GM13977 (cell line): ENCODE measurements around the gene MYBPC2.

Source experiments
- DNase-seq: peaks from one replicate; pipeline ENCODE4 v3.0.0; 2012; ENCODE audit warnings: low spot score
- in situ Hi-C: fragments of 300-500 bp; cut with MboI; formaldehyde crosslinking; loops from one replicate; pipeline ENCODE4 v1.12.0; 2022; ENCODE audit warnings: low sequenced_read_pairs, low pct_unique_long_range_greater_than_20kb, mixed read lengths, inconsistent platforms; ENCODE audit not compliant: unreplicated experiment
- TF ChIP-seq, protein P1 (sequence below): IDR thresholded peaks from 2 replicates; pipeline ENCODE4 v1.5.1; 2012; ENCODE audit warnings: mild to moderate bottlenecking, control low read depth; ENCODE audit not compliant: insufficient read depth; ENCODE audit errors: extremely low read depth, missing control alignments

The MYBPC2 gene

DNA sequence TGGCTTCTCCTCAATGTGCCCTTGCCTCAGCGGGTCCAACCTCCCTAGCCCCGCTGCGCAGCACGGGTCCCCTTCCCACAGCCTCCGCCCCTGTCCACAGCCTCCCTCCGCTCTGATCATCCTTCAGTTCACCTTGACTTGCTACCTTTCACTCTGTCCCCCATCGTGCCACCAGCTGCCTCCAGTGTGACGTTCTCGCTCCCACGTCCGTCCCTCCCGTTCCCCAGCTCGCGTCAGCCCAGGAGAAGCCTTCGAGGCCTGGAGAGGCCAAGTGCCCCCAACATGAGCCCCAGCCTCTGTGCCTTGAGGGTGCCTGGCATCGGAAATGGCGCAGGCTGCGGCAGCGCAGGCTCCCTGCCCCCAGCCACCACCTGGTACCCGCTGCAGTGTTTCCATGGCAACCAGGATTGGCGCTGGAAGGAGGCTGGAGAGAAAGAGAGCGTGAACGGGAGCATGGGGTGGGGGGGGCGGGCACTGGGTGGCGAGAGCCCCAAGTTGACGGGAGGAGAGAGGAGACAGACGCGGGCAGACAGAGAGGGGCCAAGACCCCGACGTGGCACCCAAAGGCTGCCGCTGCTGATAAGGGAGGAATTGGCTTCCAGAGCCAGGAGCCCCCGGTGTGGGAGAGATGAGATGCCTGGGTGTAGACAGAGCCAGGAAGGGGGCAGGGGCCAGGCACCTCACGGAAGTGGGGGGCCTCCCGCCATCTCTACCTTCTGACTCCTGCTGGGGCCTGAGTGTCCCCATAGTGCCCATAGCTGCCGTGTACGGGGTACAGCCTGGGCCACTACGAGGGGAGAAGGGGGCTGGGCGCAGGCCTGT, 81.9 kb downstream of the MYBPC2 start:
- in situ Hi-C loops, result no loop called here
- TF ChIP-seq, protein P1, sequence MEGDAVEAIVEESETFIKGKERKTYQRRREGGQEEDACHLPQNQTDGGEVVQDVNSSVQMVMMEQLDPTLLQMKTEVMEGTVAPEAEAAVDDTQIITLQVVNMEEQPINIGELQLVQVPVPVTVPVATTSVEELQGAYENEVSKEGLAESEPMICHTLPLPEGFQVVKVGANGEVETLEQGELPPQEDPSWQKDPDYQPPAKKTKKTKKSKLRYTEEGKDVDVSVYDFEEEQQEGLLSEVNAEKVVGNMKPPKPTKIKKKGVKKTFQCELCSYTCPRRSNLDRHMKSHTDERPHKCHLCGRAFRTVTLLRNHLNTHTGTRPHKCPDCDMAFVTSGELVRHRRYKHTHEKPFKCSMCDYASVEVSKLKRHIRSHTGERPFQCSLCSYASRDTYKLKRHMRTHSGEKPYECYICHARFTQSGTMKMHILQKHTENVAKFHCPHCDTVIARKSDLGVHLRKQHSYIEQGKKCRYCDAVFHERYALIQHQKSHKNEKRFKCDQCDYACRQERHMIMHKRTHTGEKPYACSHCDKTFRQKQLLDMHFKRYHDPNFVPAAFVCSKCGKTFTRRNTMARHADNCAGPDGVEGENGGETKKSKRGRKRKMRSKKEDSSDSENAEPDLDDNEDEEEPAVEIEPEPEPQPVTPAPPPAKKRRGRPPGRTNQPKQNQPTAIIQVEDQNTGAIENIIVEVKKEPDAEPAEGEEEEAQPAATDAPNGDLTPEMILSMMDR, result no peak
- DNase-seq, result no peak

GRCh38 chr19:50515168-50515561, 82.5 kb downstream of the MYBPC2 start:
- in situ Hi-C loops, result no loop called here
- TF ChIP-seq, protein P1, result no peak
- DNase-seq, result no peak
